Measurements from ENCODE around the gene FAF2.

- TF ChIP-seq CHD2 (IDR thresholded peaks at IDR 0.05; ENCODE audit: low read length, partially characterized antibody) (no peak), JUN (IDR thresholded peaks at IDR 0.05) (no peak), JUNB (IDR thresholded peaks at IDR 0.05) (no peak), CTCF (IDR thresholded peaks at IDR 0.05) (no peak), POLR2A (IDR thresholded peaks at IDR 0.05; ENCODE audit: low read length) (no peak), EP300 (IDR thresholded peaks at IDR 0.05) (no peak), BHLHE40 (IDR thresholded peaks at IDR 0.05; ENCODE audit: low read depth, low read length) (no peak), REST (IDR thresholded peaks at IDR 0.05) (no peak), ESRRA (IDR thresholded peaks at IDR 0.05; ENCODE audit: borderline replicate concordance, low read length) (no peak), CBX2 (IDR thresholded peaks at IDR 0.05; ENCODE audit: borderline replicate concordance, low read depth) (no peak), ZNF302 (CRISPR knock-in tag; IDR thresholded peaks at IDR 0.05) (no peak), RCOR1 (IDR thresholded peaks at IDR 0.05; ENCODE audit: low read depth, low read length) (no peak), MAFK (IDR thresholded peaks at IDR 0.05; ENCODE audit: partially characterized antibody) (no peak), RFX5 (IDR thresholded peaks at IDR 0.05) (no peak)
Observed at GRCh38 chr5:176534640-176535039, 86.5 kb downstream of the FAF2 start.
